Measurements from ENCODE around the gene PTPRR. TPM values are rescaled to one million over a fixed set of nuclear protein-coding genes. Genes with fewer than 3 reads are reported as not detected.

The PTPRR gene
- total and polyA plus RNA-seq, 2 donors (not counting 3 experiments of a cell fraction or from before 2014, with no cell fraction given): 0.46 to 1.1 TPM

DNA sequence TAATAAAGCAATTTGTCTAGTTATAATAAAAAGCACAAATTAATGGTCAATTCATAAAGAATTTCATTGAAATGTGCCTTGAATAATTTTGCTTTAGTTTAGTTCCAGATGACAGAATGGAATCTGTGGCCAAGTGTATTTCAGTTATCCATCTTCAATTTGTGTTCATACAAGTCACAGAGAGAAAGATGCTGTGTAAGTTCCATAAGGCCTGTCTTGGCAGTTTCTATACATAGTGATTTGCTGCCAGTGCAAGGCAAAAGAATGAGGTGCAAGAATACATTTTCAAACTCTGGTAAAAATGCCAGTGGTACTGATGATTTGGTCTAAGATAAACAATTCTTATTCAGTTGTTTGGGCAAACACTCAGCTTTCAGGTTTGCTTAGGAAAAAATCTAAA lies 149.0 kb downstream of the PTPRR start:
- no peak overlapping the region for H3K9ac ChIP-seq (replicated peaks; ENCODE audit: extremely low read depth, insufficient read depth, low read length)
- no peaks in the 10 kb centered on the region for H3K4me1 ChIP-seq (ENCODE audit: control insufficient read depth, extremely low read depth, insufficient read depth, low read length)
- dilution Hi-C loops (cut with MboI; ENCODE audit: extremely low pct_ligation_motif_present, low sequenced_read_pairs): no loop called here
- H3K4me3 ChIP-seq (replicated peaks in 1 of 3; ENCODE audit: insufficient read depth in 1 of 3, low read depth in 1 of 3, low read length in 3 of 3): no peak overlapping the region
- H3K36me3 ChIP-seq (ENCODE audit: control insufficient read depth in 2 of 2, extremely low read depth in 1 of 2, insufficient read depth in 2 of 2, low read length in 2 of 2): no peaks in the 10 kb centered on the region
- no peak overlapping the region for H3K27ac ChIP-seq (ENCODE audit: insufficient read depth, low read depth, low read length)
- no peaks in the 10 kb centered on the region for H3K9me1 ChIP-seq (replicated peaks; ENCODE audit: control insufficient read depth, extremely low read depth, insufficient read depth, low read length)
- ChIA-PET POLR2A (no interaction called here), CTCF (no interaction called here)
- FAIRE-seq: no peak
- H3K79me2 ChIP-seq (ENCODE audit: control insufficient read depth, insufficient read depth, low read length): no peaks in the 10 kb centered on the region
- H3K4me2 ChIP-seq (ENCODE audit: insufficient read depth, low read length): no peak overlapping the region
- H2AFZ ChIP-seq (ENCODE audit: low read depth, low read length): no peak overlapping the region
- no peak for DNase-seq (ENCODE audit: low read depth, low spot score)
- peaks cover 0 to 7% of the 10 kb centered on the region in 2 experiments for H3K27me3 ChIP-seq (ENCODE audit: control insufficient read depth in 2 of 2, insufficient read depth in 2 of 2, low read length in 2 of 2)
- no peak for TF ChIP-seq POLR2AphosphoS5 (IDR thresholded peaks at IDR 0.05; ENCODE audit: insufficient read depth, low read depth, low read length)
- no peak for TF ChIP-seq JUN (IDR thresholded peaks at IDR 0.05; ENCODE audit: borderline replicate concordance, insufficient read depth, insufficient read length, low read depth)
- TF ChIP-seq GATA2 (IDR thresholded peaks at IDR 0.05; ENCODE audit: insufficient read depth, insufficient read length, low read depth, low read length): no peak
- TF ChIP-seq CTCF (IDR thresholded peaks at IDR 0.05; ENCODE audit: extremely low read depth in 1 of 2, insufficient read depth in 1 of 2, low read depth in 1 of 2, low read length in 2 of 2): no peak
- no peak for TF ChIP-seq MYC (IDR thresholded peaks at IDR 0.05; ENCODE audit: low read depth, low read length)
- no peak for TF ChIP-seq EZH2 (IDR thresholded peaks at IDR 0.05; ENCODE audit: borderline replicate concordance, low read depth, low read length, severe bottlenecking)
- TF ChIP-seq, protein P1, sequence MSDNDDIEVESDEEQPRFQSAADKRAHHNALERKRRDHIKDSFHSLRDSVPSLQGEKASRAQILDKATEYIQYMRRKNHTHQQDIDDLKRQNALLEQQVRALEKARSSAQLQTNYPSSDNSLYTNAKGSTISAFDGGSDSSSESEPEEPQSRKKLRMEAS (IDR thresholded peaks at IDR 0.05; ENCODE audit: insufficient read depth, insufficient read length): no peak
- no peak for TF ChIP-seq FOS (IDR thresholded peaks at IDR 0.05; ENCODE audit: borderline replicate concordance, insufficient read depth, low read length)
- no peak for TF ChIP-seq POLR2A (IDR thresholded peaks at IDR 0.05; ENCODE audit: low read depth, low read length)
- BruUV-seq (replicated peaks): no TSS peak
- H3K9me3 ChIP-seq (replicated peaks; ENCODE audit: control insufficient read depth, insufficient read depth, low read length): no peaks in the 10 kb centered on the region
- intact Hi-C loops (cut with micrococcal nuclease): no loop called here
- no peaks in the 10 kb centered on the region for H4K20me1 ChIP-seq (replicated peaks; ENCODE audit: control insufficient read depth, extremely low read depth, insufficient read depth, low read length)
